ENCODE measurements around the gene CHST7. TPM values are rescaled to one million over a fixed set of nuclear protein-coding genes. Genes with fewer than 3 reads are reported as not detected.

Gene CHST7, protein sequence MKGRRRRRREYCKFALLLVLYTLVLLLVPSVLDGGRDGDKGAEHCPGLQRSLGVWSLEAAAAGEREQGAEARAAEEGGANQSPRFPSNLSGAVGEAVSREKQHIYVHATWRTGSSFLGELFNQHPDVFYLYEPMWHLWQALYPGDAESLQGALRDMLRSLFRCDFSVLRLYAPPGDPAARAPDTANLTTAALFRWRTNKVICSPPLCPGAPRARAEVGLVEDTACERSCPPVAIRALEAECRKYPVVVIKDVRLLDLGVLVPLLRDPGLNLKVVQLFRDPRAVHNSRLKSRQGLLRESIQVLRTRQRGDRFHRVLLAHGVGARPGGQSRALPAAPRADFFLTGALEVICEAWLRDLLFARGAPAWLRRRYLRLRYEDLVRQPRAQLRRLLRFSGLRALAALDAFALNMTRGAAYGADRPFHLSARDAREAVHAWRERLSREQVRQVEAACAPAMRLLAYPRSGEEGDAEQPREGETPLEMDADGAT
- 31.6 and 47.6 TPM in 2 replicates for total RNA-seq

DNA sequence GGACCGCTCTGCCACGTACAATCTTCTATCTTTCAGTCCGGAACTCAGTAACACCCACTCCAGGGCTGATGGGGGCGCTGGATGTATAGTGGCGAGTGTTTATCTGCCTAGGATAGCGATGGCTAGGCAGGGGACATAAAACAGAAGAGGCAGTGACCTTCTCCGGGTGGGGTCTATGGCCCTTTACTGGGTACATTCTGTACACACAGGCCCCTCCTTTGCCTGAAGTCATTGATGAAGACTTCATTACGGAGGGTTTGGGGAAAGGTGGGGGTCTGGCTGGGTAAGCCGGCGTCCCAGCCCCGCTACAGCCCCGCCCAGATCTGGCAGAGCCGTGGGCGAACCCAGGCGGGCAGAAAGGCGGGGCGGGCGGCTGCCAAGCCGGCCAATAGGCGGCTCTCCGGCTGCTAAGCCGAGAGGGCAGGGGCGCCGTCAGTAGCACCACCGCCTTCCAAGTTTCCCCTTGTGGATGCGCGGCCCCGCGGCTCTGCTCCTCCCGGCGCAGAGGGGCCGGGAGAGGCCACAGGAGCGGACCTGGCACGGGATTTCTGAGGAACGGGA, at the start of gene CHST7:
Gene CHST7, plus strand, starts transcription at position 435 of the 561 bp plus-strand sequence. CDS start 167 bp downstream, outside the sequence.

DNA sequence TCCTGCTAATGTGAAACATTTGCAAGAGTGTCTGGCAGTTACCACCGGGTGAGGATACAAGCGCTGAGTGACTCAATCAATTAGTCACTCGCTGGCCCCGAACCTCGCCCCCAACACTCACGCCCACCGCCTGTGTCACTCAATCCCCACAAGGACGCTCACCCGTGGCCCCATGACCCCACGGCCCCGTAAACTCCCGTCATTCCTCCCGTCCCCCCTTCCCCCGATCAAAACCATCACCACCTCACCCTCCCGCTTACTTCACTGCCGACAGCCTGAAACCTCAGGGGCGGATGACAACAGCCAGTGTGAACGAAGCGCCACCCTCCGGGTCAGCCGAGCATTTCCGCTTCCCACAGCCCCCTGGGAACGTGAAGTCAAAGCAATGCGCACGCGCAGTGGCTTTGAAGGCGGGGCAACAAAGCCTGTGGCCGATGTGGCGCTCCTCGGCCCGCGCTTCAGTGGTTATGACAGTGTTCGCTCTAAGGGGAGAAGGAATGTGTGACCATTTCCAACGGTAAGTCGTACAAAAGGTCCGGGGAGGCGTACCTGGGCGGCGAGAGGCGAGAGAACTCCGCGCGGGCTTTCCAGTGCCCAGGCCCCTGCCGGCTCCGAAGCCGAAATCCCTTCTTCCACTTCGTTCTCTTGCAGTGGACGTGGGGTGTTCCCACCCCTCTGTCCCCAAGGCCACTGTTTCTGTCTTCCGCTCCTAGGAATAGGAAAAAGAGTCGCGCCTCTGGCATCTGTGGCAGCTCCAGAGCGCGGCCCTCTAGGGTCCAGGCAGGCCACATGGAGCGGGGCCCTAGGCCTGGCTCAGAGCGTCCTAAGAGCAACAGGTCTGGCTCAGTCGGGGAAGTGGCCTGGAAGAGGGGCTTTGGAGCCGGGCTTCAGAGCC, 28.2 kb upstream of the CHST7 start, which contains the start of gene ZNF674:
Gene ZNF674, minus strand, starts transcription at position 311 of the 895 bp plus-strand sequence. CDS start 3,334 bp downstream, outside the sequence.

Other genes with a start within 250 kb of the CHST7 start
- gene ZNF674, start 28.3 kb upstream of the CHST7 start, total RNA-seq, result 2.3 and 6.0 TPM in 2 replicates
- 3.9 and 13.3 TPM in 2 replicates for gene SLC9A7, start 185.4 kb downstream of the CHST7 start, total RNA-seq